ENCODE data around the gene DNMT3B. TPM values are rescaled to one million over a fixed set of nuclear protein-coding genes. Genes with fewer than 3 reads are reported as not detected.

The DNMT3B gene
- total and polyA plus RNA-seq, 2 experiments from 2014 or later: 711 to 2,222 TPM

- no peak overlapping the region for H2AFZ ChIP-seq
- H3K4me1 ChIP-seq (ENCODE audit: insufficient read depth): peaks cover 4% of the 10 kb centered on the region; the same call in 1 of the 2 replicates
- no peaks in the 10 kb centered on the region for H3K27me3 ChIP-seq (ENCODE audit: insufficient read depth)
- Mint-ChIP-seq H3K36me3 (ENCODE audit: low read depth) (peaks cover 85% of the 10 kb centered on the region), H3K27ac (no peak overlapping the region), H3K4me1 (peaks cover 2% of the 10 kb centered on the region; the same call in 2 of the 3 replicates), H3K4me3 (no peak overlapping the region), H3K27me3 (ENCODE audit: insufficient read depth, low read depth, poor library complexity) (peaks cover 8% of the 10 kb centered on the region), H3K9me3 (no peaks in the 10 kb centered on the region)
- H3K36me3 ChIP-seq (ENCODE audit: insufficient read depth): peaks cover 58% of the 10 kb centered on the region
- no peak overlapping the region for H3K27ac ChIP-seq (ENCODE audit: low read depth)
- no peak for DNase-seq (ENCODE audit: low spot score)
- H3K4me2 ChIP-seq: no peak overlapping the region
- no peak; the same call in 2 of the 3 replicates for ATAC-seq
- peaks cover 45% of the 10 kb centered on the region for H4K20me1 ChIP-seq (replicated peaks; ENCODE audit: insufficient read depth)
- H3K79me2 ChIP-seq (replicated peaks; ENCODE audit: insufficient read depth): peaks cover 100% of the 10 kb centered on the region
- H3K9me2 ChIP-seq (ENCODE audit: insufficient read depth): no peaks in the 10 kb centered on the region
- no peak overlapping the region for H3K4me3 ChIP-seq
- TF ChIP-seq ZNF114 (CRISPR knock-in tag; IDR thresholded peaks at IDR 0.05) (no peak), EZH2phosphoT487 (IDR thresholded peaks at IDR 0.05; ENCODE audit: unreplicated experiment) (no peak)
- peaks cover 22% of the 10 kb centered on the region; the same call in 1 of the 2 replicates for H3F3A ChIP-seq (replicated peaks; ENCODE audit: low read depth)
These were observed 67.3 kb downstream of the DNMT3B start for GRCh38 chr20:32829311-32830005.

- peaks cover 4% of the 10 kb centered on the region; the same call in 1 of the 2 replicates for H3K4me1 ChIP-seq (ENCODE audit: insufficient read depth)
- no peak overlapping the region for H3K4me2 ChIP-seq
- H2AFZ ChIP-seq: no peak overlapping the region
- H3F3A ChIP-seq (replicated peaks; ENCODE audit: low read depth): peaks cover 26% of the 10 kb centered on the region; the same call in 1 of the 2 replicates
- Mint-ChIP-seq H3K27ac (no peak overlapping the region), H3K9me3 (no peaks in the 10 kb centered on the region), H3K27me3 (ENCODE audit: insufficient read depth, low read depth, poor library complexity) (peaks cover 8% of the 10 kb centered on the region), H3K4me1 (peaks cover 2% of the 10 kb centered on the region; the same call in 2 of the 3 replicates), H3K36me3 (ENCODE audit: low read depth) (peaks cover 86% of the 10 kb centered on the region), H3K4me3 (no peak overlapping the region)
- H3K36me3 ChIP-seq (ENCODE audit: insufficient read depth): peaks cover 67% of the 10 kb centered on the region
- peaks cover 47% of the 10 kb centered on the region for H4K20me1 ChIP-seq (replicated peaks; ENCODE audit: insufficient read depth)
- H3K4me3 ChIP-seq: no peak overlapping the region
- peaks cover 100% of the 10 kb centered on the region for H3K79me2 ChIP-seq (replicated peaks; ENCODE audit: insufficient read depth)
- no peaks in the 10 kb centered on the region for H3K27me3 ChIP-seq (ENCODE audit: insufficient read depth)
- no peaks in the 10 kb centered on the region for H3K9me2 ChIP-seq (ENCODE audit: insufficient read depth)
- ATAC-seq: no peak
- no peak overlapping the region for H3K27ac ChIP-seq (ENCODE audit: low read depth)
- DNase-seq (ENCODE audit: low spot score): no peak
- TF ChIP-seq JUNB (IDR thresholded peaks at IDR 0.05; ENCODE audit: unreplicated experiment) (no peak), CREB1 (CRISPR knock-in tag; IDR thresholded peaks at IDR 0.05; ENCODE audit: low read depth) (no peak), EZH2phosphoT487 (IDR thresholded peaks at IDR 0.05; ENCODE audit: unreplicated experiment) (no peak), ETS1 (IDR thresholded peaks at IDR 0.05) (no peak), REST (IDR thresholded peaks at IDR 0.05; ENCODE audit: unreplicated experiment) (no peak), ZNF462 (CRISPR knock-in tag; IDR thresholded peaks at IDR 0.05) (no peak), STAT1 (IDR thresholded peaks at IDR 0.05; ENCODE audit: unreplicated experiment) (no peak), ZNF114 (CRISPR knock-in tag; IDR thresholded peaks at IDR 0.05) (no peak), NANOG (IDR thresholded peaks at IDR 0.05; ENCODE audit: borderline replicate concordance) (no peak), ZNF331 (CRISPR knock-in tag; IDR thresholded peaks at IDR 0.05; ENCODE audit: low read depth) (no peak)
These were observed 68.3 kb downstream of the DNMT3B start for GRCh38 chr20:32830437-32830836.

All from GM23338 (cell line).